B cell (primary cell): ENCODE results near the gene CELF4.

Experiments used
- EZH2 ChIP-seq: IDR thresholded peaks from 2 replicates; pipeline ENCODE4 v1.6.1; 2012; ENCODE audit warnings: borderline replicate concordance, low read depth, mild to moderate bottlenecking, moderate library complexity, low read length; ENCODE audit not compliant: insufficient read depth, poor library complexity, severe bottlenecking
- TF ChIP-seq, protein P1 (sequence below): fragments of 200-600 bp; IDR thresholded peaks from one replicate; pipeline ENCODE4 v1.8.0; 2022; ENCODE audit warnings: antibody characterized with exemption, mild to moderate bottlenecking

- TF ChIP-seq, protein P1, sequence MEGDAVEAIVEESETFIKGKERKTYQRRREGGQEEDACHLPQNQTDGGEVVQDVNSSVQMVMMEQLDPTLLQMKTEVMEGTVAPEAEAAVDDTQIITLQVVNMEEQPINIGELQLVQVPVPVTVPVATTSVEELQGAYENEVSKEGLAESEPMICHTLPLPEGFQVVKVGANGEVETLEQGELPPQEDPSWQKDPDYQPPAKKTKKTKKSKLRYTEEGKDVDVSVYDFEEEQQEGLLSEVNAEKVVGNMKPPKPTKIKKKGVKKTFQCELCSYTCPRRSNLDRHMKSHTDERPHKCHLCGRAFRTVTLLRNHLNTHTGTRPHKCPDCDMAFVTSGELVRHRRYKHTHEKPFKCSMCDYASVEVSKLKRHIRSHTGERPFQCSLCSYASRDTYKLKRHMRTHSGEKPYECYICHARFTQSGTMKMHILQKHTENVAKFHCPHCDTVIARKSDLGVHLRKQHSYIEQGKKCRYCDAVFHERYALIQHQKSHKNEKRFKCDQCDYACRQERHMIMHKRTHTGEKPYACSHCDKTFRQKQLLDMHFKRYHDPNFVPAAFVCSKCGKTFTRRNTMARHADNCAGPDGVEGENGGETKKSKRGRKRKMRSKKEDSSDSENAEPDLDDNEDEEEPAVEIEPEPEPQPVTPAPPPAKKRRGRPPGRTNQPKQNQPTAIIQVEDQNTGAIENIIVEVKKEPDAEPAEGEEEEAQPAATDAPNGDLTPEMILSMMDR: no peak
- TF ChIP-seq EZH2: no peak
Observed at GRCh38 chr18:37403788-37404187, 161.8 kb downstream of the CELF4 start.
